RPMI7951 (cell line): ENCODE results near the gene CDC45. TPM values are rescaled to one million over a fixed set of nuclear protein-coding genes. Genes with fewer than 3 reads are reported as not detected.

ENCODE experiments used
- DNase-seq: peaks from one replicate; pipeline ENCODE4 v3.0.0-alpha.2; 2012; ENCODE audit warnings: low read depth
- total RNA-seq: library from RNA; depleted of rRNA; stranded (reverse); fragments of >200 nt; shearing (Covaris generic); gene quantifications from 2 replicates; pipeline ENCODE4 v1.2.3, GENCODE V29; 2014

The CDC45 gene
- total RNA-seq, 1 experiment from 2014 or later = 32.2 TPM

- peak; percentile 25 for DNase-seq
Observed at GRCh38 chr22:19495562-19496323, 16.0 kb downstream of the CDC45 start.

DNA sequence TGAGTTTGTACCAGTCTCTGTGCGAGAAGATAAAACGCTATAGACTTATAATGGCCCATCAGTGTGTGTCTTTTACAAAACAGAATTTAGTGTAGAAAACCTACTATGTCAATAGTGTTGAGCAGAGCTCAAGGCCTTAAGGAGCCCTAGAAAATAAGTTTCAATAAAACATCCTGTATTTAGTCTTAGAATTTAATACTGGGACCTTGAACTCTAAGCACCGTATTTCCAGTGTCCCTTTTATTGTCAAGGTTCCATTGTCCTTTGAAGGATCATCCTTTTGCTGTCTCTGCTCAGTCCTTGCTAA is 16.6 kb downstream of the CDC45 start:
- no peak for DNase-seq

- DNase-seq = peak; percentile 63
Observed at GRCh38 chr22:19497245-19497644, 17.5 kb downstream of the CDC45 start.

- no peak for DNase-seq
Observed at GRCh38 chr22:19498154-19498865, 18.6 kb downstream of the CDC45 start.

GRCh38 chr22:19498866-19499190 is 19.1 kb downstream of the CDC45 start:
- no peak for DNase-seq

DNA sequence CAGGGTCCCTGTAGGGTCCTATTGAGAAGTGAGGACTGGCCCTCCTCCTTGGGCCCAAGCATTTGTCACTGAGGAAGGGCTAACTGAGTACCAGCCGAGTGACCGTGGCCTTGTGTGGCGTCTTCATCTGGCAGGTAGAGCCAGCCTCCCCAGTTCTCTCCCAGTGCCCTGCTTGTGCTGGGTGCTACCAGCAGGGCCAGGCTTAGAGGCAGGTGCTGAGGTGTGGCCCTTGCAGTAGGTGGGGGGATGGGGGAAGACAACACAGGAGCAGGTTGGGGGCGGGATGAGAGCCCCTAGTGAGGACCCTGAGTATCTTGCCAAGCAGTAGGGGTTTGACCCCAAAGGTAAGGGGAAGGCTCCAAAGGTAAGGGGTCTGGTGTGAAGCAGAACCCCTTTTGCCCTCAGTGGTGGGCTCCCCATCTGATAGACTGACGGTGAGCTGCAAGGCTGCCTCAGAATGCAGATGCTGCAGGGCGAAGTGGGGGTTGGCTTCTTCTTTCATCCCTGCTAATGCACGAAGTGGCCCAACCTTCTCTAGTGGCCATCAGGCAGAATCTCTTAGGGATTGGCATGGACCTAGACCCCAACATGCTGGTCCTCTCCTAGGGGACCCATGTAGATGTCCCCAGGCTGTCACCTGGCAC is 19.6 kb downstream of the CDC45 start:
- no peak for DNase-seq

DNA sequence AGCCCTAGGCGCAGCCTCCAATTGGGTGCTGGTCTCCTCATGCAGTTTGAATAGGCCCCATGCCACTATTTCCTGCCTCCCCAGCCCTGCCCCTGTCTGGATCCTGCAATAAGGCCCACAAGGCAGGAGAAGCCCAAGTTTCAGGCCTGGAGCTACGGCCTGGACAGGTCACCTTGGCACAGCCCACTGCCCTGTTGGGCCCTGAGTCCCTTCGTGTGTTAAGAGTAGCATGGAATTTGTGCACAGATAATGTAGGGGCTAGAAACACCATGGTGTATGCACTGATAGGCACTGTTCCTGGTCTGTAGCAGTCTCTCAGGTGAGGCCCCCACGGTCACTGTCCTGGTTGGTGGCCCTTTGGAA is 20.1 kb downstream of the CDC45 start:
- no peak for DNase-seq

DNA sequence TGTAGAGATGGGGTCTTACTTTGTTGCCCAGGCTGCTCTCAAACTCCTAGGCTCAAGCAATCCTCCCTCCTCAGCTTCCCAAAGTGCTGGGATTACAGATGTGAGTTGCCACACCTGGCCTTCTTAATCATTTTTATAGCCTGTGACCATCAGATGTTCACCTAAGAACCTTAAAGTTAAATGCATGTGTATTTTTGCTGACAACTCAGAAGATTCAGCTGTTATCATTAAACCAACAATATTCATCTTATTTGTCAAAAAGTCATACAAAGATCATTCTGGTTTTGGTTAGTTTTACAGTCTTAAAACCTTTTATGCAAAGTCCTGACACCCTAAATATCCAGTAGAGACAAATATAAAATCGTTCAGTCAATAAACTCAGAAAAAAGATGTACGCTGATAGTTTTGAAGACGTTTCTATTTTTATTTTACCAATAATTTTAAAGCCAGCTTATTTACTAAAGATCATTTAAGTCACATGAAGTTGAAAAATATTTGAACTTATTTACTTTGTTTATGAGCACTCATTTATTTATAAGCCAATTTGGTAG is 22.3 kb downstream of the CDC45 start:
- DNase-seq = no peak

- no peak for DNase-seq
Observed at GRCh38 chr22:19503367-19503766, 23.6 kb downstream of the CDC45 start.

- DNase-seq = no peak
Observed at GRCh38 chr22:19503869-19504268, 24.1 kb downstream of the CDC45 start.

- no peak for DNase-seq
Observed at GRCh38 chr22:19504900-19505734, 25.4 kb downstream of the CDC45 start.

DNA sequence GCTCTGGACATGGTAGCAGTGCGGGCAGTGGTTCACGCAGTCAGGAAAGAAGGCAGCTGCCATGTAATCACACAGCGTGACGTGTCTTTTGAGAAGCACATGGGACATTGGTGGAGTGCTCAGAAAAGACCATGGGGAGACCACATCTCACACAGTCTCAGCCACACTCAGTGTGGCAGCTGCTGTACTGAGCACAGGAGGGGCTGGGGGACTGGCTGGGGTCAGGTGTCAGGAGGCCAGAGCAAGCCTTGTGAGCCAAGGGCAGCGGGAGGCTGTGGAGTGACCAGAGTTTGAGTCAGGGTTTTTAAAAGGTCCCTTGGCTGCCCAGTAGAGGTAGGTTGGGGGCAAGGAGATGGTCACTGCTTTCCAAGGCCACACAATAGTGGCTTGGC is 26.0 kb downstream of the CDC45 start:
- no peak for DNase-seq

GRCh38 chr22:19506212-19506611 is 26.5 kb downstream of the CDC45 start:
- DNase-seq = no peak

DNA sequence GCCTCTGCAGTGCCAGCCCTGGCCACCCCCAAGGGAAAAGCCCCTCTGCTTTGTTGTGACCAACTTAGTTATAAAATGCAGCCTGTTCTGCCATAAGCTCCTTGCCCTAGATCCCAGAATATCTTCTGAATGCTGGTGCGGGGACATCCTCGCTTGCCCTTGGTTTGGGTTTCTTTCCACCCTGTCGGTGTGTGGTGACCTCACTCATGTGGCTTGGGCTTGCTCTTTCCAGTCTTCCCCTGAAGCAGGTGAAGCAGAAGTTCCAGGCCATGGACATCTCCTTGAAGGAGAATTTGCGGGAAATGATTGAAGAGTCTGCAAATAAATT is 27.8 kb downstream of the CDC45 start:
- no peak for DNase-seq

DNA sequence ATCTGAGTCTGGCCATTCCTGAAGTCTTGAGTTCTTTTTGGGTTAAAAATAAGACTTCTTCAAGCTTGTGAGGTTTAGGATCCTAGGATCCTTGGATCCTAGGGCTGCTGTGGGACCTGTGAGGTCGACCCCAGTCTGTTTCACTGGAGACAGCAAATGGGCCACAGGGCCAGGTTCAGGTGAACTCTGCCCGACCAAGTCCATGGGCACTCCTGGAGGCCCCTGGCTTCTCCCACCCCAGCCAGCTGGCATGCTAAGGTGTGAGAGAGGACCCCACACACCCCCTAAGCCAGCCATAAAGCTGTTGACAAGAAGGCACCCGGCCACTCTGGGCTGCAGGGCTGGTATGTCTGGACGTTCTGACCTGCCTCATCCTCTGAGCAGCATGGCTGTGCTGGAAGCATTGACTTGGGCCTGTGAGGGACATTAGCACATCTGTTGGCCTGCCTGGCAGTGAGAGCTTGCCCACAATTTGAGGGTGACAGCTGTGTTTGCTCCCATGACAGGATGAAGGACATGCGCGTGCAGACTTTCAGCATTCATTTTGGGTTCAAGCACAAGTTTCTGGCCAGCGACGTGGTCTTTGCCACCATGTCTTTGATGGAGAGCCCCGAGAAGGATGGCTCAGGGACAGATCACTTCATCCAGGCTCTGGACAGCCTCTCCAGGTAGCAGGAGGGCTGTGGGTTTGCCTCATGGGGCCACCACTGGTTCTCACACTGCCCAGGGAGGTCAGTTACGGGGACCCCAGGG is 28.5 kb downstream of the CDC45 start:
- no peak for DNase-seq

GRCh38 chr22:19509191-19509590 is 29.5 kb downstream of the CDC45 start:
- no peak for DNase-seq

DNA sequence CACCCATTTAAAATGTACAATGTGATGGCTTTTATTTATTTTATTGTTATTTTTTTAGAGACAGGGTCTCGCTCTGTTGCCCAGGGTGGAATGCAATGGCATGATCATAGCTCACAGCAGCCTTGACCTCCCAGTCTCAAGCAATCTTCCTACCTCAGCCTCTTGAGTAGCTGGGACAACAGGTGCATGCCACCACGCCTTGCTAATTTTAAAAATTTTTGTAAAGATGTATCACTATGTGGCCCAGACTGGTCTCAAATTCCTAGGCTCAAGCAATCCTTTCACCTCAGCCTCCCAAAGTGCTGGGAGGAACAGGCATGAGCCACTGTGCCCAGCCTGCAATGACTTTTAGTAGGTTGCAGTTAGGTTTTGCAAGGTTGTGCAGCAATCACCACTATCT is 30.2 kb downstream of the CDC45 start:
- no peak for DNase-seq

GRCh38 chr22:19510919-19511341 is 31.2 kb downstream of the CDC45 start:
- no peak for DNase-seq

DNA sequence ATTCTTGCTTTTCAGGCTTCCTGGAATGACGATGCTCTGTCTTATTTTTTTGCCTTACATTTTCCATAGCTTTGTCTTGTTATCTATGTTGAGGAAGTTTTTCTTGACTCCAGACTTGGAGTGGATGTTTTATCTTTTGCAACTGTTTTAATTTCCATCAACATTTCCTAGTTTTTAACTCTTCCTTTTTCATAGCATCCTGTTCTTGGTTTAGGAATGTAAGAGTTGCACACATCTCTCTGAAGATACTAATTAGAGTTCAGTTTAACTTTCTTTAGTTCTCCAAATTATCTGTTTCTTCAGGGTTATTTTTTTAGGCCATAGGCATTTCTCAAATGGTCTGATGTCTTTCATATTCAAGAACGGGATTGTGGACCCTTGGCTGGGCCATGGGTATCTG is 34.1 kb downstream of the CDC45 start:
- DNase-seq = no peak

GRCh38 chr22:19514831-19515565 is 35.3 kb downstream of the CDC45 start:
- DNase-seq = no peak
